GM21529 (cell line): ENCODE measurements around the gene COL1A1.

Experiments
- ATAC-seq: cut with Tn5 transposase; IDR thresholded peaks from one replicate; pipeline ENCODE4 v1.9.1; 2021; ENCODE audit not compliant: unreplicated experiment

The COL1A1 gene

GRCh38 chr17:50200457-50201275 lies 765 bp downstream of the COL1A1 start:
- ATAC-seq: no peak

GRCh38 chr17:50199803-50200456 lies 1.5 kb downstream of the COL1A1 start:
- ATAC-seq: no peak

- ATAC-seq: no peak
Measured at GRCh38 chr17:50199211-50199802, 2.1 kb downstream of the COL1A1 start.

GRCh38 chr17:50198026-50198669 lies 3.3 kb downstream of the COL1A1 start:
- no peak for ATAC-seq

- ATAC-seq: no peak
Measured at GRCh38 chr17:50196826-50197225, 4.6 kb downstream of the COL1A1 start.

- no peak for ATAC-seq
Measured at GRCh38 chr17:50196036-50196435, 5.4 kb downstream of the COL1A1 start.

- ATAC-seq: no peak
Measured at GRCh38 chr17:50194934-50195865, 6.2 kb downstream of the COL1A1 start.

- no peak for ATAC-seq
Measured at GRCh38 chr17:50194140-50194933, 7.1 kb downstream of the COL1A1 start.

- ATAC-seq: no peak
Measured at GRCh38 chr17:50192618-50193291, 8.7 kb downstream of the COL1A1 start.

GRCh38 chr17:50192144-50192617 lies 9.2 kb downstream of the COL1A1 start:
- no peak for ATAC-seq

GRCh38 chr17:50191359-50192143 lies 9.9 kb downstream of the COL1A1 start:
- ATAC-seq: no peak

GRCh38 chr17:50190603-50191358 lies 10.7 kb downstream of the COL1A1 start:
- no peak for ATAC-seq

- ATAC-seq: no peak
Measured at GRCh38 chr17:50190293-50190602, 11.2 kb downstream of the COL1A1 start.

GRCh38 chr17:50189550-50190292 lies 11.7 kb downstream of the COL1A1 start:
- no peak for ATAC-seq

GRCh38 chr17:50188921-50189549 lies 12.4 kb downstream of the COL1A1 start:
- no peak for ATAC-seq

- no peak for ATAC-seq
Measured at GRCh38 chr17:50188531-50188920, 12.9 kb downstream of the COL1A1 start.
